Progenitor cell of endocrine pancreas (in vitro differentiated cells): ENCODE measurements around the gene EP400. TPM values are rescaled to one million over a fixed set of nuclear protein-coding genes. Genes with fewer than 3 reads are reported as not detected.
A peak's percentile ranks its signal among the peaks of the same experiment; 100 is the strongest.
"Not testable (repeated sequence)": the region's sequence is repeated elsewhere in the genome, so short reads cannot be mapped to it uniquely, and the experiment has no call there.

Source experiments
- DNase-seq: peaks from one replicate; pipeline ENCODE4 v3.0.0; 2021; ENCODE audit warnings: low spot score; ENCODE audit not compliant: unreplicated experiment
- H3K27ac Mint-ChIP-seq: 2 replicates; pipeline ENCODE4 v1.8.0; 2021; ENCODE audit warnings: mild to moderate bottlenecking, moderate library complexity, mixed read lengths
- H3K27me3 Mint-ChIP-seq: 2 replicates; pipeline ENCODE4 v1.8.0; 2021; ENCODE audit warnings: mixed read lengths
- H3K36me3 Mint-ChIP-seq: 2 replicates; pipeline ENCODE4 v1.8.0; 2022; ENCODE audit warnings: mixed read lengths; ENCODE audit not compliant: insufficient read depth
- H3K4me1 Mint-ChIP-seq: 2 replicates; pipeline ENCODE4 v1.8.0; 2021; ENCODE audit warnings: low read depth, mixed read lengths
- H3K4me3 Mint-ChIP-seq: 2 replicates; pipeline ENCODE4 v1.8.0; 2021; ENCODE audit warnings: low read depth, mild to moderate bottlenecking, moderate library complexity, mixed read lengths
- H3K9me3 Mint-ChIP-seq: 2 replicates; pipeline ENCODE4 v1.8.0; 2021; ENCODE audit warnings: low read depth, mixed read lengths
- CTCF ChIP-seq: fragments of 200-600 bp; sonication (generic); IDR thresholded peaks from one replicate; pipeline ENCODE4 v1.5.0; 2021; ENCODE audit warnings: antibody characterized with exemption, mild to moderate bottlenecking; ENCODE audit not compliant: unreplicated experiment
- total RNA-seq: library from RNA; stranded (reverse); gene quantifications from 2 replicates; pipeline ENCODE4 v1.2.1, GENCODE V29; 2021

The EP400 gene
- total RNA-seq, 1 donor from 2014 or later: 66.6 TPM

GRCh38 chr12:131947482-131948027 is 2.2 kb upstream of the EP400 start:
- Mint-ChIP-seq H3K27ac (no peak overlapping the region), H3K36me3 (peaks cover 6% of the 10 kb centered on the region), H3K27me3 (no peaks in the 10 kb centered on the region), H3K4me1 (no peaks in the 10 kb centered on the region), H3K4me3 (no peak overlapping the region), H3K9me3 (no peaks in the 10 kb centered on the region)
- no peak for TF ChIP-seq CTCF
- DNase-seq: no peak

DNA sequence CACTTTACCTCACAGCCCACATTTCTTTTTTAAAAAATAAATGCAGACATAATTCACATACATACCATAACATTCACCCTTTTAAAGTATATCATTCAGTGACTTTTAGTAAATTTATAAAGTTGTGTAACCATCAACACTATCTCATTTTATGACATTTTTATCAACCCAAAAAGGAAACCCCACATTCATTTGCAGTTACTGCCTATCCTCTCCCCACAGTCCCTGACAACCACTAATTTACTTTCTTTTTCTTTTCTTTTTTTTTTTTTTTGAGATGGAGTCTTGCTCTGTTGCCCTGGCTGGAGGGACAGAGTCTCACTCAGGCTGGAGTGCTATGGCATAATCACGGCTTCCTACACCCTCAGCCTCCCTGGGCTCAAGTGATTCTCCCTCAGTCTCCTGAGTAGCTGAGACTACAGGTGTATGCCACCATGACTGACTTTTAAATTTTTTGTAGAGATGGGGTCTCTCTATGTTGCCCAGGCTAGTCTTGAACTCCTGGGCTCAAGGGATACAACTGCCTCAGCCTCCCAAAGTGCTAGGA is 1.5 kb upstream of the EP400 start:
- Mint-ChIP-seq H3K27me3 (no peaks in the 10 kb centered on the region), H3K27ac (peak overlapping the region; percentile 41), H3K9me3 (no peaks in the 10 kb centered on the region), H3K4me3 (no peak overlapping the region), H3K4me1 (no peaks in the 10 kb centered on the region), H3K36me3 (peaks cover 6% of the 10 kb centered on the region)
- no peak for TF ChIP-seq CTCF
- no peak for DNase-seq

GRCh38 chr12:131948713-131949430 is 870 bp upstream of the EP400 start:
- not testable (repeated sequence) for H3K9me3 Mint-ChIP-seq, H3K27me3 Mint-ChIP-seq, H3K36me3 Mint-ChIP-seq, H3K4me1 Mint-ChIP-seq, H3K27ac Mint-ChIP-seq, DNase-seq
- peak overlapping the region; percentile 70 for H3K4me3 Mint-ChIP-seq

- H3K4me1 Mint-ChIP-seq: no peaks in the 10 kb centered on the region
- TF ChIP-seq CTCF: no peak
- H3K9me3 Mint-ChIP-seq: no peaks in the 10 kb centered on the region
- H3K27ac Mint-ChIP-seq: peak overlapping the region; percentile 92
- H3K36me3 Mint-ChIP-seq: no peaks in the 10 kb centered on the region
- H3K4me3 Mint-ChIP-seq: peak overlapping the region; percentile 90
- peak; percentile 40 for DNase-seq
- H3K27me3 Mint-ChIP-seq: no peaks in the 10 kb centered on the region
Measured at GRCh38 chr12:131950182-131950913, 606 bp downstream of the EP400 start.

GRCh38 chr12:131953810-131954209 is 4.1 kb downstream of the EP400 start:
- H3K27me3 Mint-ChIP-seq: not testable (repeated sequence)

DNA sequence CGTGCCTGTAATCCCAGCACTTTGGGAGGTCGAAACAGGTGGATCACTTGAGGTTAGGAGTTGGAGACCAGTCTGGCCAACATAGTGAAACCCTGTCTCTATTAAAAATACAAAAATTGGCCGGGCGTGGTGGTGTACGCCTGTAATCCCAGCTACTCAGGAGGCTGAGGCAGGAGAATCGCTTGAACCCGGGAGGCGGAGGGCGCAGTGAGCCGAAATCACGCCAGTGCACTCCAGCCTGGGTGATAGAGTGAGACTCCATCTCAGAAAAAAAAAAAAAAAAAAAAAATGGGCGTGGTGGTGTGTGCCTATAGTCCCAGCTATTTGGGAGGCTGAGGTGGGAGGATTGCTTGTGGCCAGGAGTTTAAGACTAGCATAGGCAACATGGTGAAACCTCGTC is 4.7 kb downstream of the EP400 start:
- H3K4me1 Mint-ChIP-seq, H3K36me3 Mint-ChIP-seq, H3K4me3 Mint-ChIP-seq, H3K27me3 Mint-ChIP-seq, H3K27ac Mint-ChIP-seq, DNase-seq, H3K9me3 Mint-ChIP-seq: not testable (repeated sequence)

More at GRCh38 chr12:131953810-131954209, 4.1 kb downstream of the EP400 start:
- not testable (repeated sequence) for H3K4me1 Mint-ChIP-seq, H3K9me3 Mint-ChIP-seq, H3K4me3 Mint-ChIP-seq, H3K36me3 Mint-ChIP-seq, H3K27ac Mint-ChIP-seq, DNase-seq
